GM12873 (cell line): ENCODE data around the gene HERC2.

Experiments used
- CTCF ChIP-seq: IDR thresholded peaks from 2 replicates; pipeline ENCODE4 v1.5.1; 2012; ENCODE audit warnings: low read depth, mild to moderate bottlenecking, moderate library complexity, low read length, control low read depth; ENCODE audit not compliant: insufficient read depth; ENCODE audit errors: missing control alignments

The HERC2 gene

DNA sequence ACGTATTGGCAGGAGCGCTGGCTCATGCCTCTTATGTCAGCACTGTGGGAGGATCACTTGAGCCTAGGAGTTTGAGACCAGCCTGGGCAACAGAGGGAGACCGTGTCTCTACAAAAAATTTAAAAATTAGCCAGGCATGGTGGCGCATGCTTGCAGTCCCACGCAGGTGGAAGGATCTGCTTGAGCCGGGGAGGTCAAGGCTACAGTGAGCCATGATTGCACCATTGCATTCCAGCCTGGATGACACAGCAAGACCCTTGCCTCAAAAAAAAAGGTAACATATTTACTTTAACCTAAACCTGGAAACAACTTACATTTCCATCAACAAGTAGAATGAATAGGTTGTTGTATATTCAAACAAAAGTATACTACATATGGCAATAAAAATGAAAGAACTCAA is 78.1 kb downstream of the HERC2 start:
- TF ChIP-seq CTCF, result no peak

DNA sequence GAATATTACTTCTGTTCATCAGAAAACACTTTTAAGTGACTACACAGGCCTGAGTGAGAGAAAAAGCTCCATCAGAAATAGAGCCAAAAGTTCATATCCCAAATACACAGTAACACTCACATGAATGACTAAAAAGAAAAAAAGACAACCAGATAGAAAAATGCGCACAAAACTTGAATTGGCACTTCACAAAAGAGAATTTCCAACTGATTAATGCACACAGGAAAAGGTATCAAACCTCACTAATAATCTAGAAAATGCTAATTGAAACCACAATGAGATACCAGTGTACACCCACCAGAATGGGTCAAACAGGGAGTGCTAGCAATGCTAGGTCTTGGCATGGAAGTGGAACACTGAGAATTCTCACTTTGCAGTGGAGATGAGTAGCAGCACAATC is 78.6 kb downstream of the HERC2 start:
- no peak for TF ChIP-seq CTCF

DNA sequence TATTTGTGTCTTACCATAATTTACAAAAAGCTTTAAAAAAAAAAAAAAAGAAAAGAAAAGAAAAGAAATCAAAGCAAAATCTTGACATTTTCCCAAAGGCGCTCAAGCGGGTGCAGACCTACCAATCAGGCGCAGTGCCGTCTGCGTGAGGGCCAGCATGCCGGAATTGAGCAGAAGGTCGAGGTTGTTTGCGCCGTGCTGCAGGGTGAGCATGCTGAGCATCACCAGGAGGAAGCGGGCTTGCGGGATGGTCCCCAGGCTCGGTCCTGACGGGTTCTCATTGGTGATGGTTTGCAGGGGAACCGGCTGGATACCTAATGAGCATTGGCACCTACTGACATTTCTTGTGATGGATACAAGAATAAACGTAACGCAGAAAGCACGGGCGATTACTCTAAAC is 93.9 kb downstream of the HERC2 start:
- no peak for TF ChIP-seq CTCF

GRCh38 chr15:28227303-28227702 is 94.7 kb downstream of the HERC2 start:
- peak; percentile 9 for TF ChIP-seq CTCF

GRCh38 chr15:28219116-28219515 is 102.9 kb downstream of the HERC2 start:
- TF ChIP-seq CTCF, result no peak

DNA sequence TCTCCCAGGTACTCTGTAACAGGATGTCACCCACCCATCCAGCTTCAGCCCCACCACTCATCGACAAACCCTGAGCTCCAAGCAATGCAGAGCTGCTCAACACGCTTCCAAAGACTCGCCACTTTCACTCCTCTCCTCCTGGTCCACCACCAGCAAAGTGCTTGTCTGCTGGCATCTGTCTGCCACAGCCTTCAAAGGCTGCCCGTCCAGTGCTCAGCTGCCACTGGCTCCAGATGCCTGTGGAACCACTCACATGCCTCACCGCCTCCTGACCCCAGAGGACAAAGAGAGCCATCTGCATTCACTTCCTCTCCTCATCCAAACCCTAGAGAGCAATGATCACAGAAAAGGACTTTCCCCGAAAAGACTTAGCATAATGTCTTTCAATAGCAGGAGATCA is 113.4 kb downstream of the HERC2 start:
- no peak for TF ChIP-seq CTCF

DNA sequence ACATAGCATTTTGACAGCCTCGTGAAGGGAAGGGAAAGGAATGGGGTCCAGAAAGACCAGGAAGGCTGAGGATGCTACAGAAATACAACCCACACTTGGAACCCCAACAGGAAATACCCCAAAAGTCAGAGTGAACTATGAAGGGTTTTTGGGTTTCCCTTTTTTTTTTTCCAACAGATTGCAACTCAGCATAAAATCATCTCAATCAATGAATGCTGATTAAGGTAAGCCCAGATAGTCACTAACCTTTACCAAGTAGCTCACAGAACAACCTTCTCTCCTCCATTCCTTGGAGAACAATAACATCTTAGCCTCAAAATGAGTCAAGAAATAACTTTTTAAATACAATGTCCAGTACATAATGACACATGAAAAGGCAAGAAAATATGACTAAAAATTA is 129.2 kb downstream of the HERC2 start:
- TF ChIP-seq CTCF, result no peak

DNA sequence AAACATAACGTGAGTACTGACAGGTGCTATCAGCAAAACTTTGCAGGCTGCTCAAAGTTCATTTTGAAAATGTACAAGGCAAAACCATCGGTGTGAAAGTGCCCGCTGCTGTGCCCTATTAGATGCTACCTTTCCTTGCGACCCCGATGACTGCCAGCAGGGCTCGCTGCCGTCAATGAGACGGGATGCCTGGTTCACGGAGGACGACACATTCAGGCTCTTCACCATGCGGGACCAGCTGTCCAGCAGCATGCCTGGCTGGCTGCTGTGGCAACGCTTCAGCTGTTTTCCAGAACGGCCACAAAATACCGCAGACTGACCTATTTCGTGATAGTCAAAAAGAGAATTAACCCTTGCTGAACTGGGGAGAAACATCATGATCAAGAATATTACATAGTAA is 130.1 kb downstream of the HERC2 start:
- no peak for TF ChIP-seq CTCF
